Bone marrow (tissue), 2 donors: ENCODE results near the gene TUT7.
"Not testable (repeated sequence)": the region's sequence is repeated elsewhere in the genome, so short reads cannot be mapped to it uniquely, and the experiment has no call there.

ENCODE experiments used
- DNase-seq, 2 donors: peaks; one replicate each; lab custom pipeline; 2025; lab: John Stamatoyannopoulos, UW

The TUT7 gene

DNA sequence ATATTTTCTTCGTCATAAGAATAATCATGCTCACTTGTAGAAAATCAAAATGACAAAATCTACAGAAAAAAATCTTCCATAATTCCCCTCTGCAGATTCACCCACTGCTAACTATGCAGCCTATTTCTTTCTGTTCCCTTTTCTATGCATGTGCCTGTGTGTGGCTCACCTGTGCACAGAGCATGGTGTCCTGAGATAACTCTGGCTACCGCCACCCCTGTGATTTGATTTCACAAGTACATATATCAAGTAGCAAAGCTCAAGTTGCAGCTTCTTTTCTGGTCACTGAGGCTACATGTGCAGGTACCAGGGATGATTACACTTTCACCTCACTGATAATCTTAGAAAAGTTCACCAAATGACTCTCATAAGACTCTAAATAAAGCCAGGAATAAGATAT lies 53.5 kb downstream of the TUT7 start:
- no peak for DNase-seq

DNA sequence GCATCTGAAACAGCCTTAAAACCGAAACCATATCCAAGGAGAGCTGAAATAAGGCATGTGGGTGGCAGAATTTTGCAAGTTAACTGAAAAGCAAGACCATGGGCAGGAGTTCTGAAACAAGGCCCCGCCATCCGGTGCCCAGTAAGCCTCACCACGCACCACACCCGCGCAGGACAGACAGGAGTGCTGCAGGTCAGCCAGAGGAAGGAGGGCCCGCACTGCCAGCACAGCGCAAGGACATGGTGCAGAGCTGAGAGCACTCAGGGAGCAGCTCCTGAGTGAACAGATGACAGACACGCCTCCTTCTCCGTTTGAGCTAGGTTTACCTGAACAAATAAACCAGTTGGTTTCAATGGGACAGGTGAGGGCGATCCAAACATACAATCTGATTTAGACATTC lies 55.3 kb downstream of the TUT7 start:
- DNase-seq = no peak

DNA sequence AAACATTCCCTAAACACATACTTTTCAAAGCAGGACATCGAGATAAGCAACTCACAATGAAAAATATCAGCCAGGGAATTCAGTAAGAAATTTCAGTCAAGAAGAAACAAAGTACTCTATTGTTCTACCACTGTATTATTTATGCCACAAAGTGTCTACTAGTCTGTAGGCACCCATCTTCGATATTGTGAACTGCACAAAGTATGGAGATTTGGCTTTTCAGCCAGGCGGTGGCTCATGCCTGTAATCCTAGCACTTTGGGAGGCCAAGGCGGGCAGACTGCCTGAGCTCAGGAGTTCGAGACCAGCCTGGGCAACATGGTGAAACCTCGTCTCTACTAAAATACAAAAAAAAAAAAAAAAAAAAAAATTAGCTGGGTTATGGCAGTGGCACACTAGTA lies 63.9 kb downstream of the TUT7 start:
- not testable (repeated sequence) for DNase-seq

DNA sequence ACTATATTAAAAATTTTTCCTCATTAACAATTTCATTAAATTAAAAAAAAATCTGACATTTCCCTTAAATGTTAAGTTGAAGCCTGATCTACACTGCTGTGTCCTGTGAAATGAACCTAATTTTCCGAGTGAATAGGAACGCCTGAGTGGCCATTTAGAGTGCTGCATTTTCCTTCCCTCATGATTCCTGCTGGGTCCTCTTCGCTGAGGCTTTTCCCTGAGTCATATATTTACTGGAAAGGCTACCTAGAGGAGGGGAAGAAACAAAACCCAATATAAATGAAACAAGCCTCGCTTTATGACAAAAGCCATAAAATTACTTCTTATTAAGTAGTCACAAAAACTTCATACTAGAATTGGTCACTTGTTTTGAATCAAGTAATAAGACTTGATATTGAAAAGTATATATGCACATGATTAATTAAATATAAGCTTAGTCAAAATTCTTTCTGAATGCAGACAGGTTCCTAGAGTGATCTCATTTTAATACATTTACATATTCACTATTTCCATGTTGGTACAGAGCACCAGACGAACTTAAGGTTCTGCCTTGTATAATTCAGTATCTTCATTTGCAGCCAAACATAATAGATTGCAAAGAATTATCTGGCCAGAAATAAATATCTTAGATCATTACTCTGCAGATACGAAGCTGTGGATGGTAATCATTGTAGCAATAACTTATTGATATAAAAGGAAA lies 65.6 kb downstream of the TUT7 start:
- DNase-seq = no peak

DNA sequence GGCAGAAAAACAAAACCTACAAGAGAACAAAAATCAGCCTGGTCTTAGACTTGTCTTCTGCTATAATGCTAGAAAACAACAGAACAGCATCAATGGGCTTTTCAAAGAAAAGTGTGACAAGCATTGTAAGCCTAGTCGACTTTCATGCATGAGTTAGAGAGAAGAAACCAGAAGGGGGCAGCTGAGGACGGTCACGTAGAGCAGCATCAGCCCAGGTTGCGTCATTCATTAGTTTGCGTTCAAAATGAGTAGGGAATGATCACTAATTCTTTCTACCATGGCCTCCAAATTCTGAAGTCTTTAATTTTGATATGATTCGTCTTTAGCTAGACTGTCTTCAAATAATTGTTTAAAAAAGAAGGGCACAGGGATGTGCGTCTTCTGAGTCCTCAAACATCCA lies 67.2 kb downstream of the TUT7 start:
- no peak for DNase-seq

DNA sequence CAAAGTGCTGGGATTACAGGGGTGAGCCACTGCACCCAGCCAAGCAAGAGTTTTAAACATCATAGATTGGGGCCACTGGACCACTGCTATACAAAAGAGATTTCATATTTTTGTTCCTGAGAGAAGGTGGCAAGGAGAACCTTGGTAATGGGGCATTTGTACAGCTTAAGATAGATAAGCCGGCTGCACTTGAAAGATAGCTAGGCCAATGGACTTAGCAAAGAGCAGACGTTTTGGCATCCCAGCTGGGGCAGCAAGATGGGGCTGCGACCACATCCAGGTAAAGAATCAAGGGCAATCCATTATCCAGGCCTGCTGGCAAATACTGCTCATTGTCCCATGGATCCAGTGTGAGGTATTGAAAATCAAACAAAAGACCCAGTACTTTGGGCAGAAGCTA lies 67.9 kb downstream of the TUT7 start:
- no peak for DNase-seq

DNA sequence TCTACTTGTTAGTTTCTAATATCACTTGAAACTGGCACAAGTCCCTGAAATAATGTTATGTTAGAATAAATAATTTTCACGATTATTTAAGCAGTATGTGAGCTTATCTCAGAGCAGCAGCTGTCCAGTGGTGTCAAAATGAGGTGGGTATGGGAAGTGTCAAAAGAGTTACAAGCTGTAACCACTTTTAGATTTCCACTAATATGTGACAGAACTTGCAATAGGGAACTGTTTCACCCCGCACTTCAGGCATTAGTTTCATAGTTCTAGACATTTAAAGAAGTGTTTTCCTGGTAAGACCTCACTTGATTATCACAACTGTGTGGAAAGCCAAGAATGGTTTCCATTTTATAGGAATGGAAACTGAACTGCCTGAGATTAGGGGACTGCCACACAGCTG lies 68.9 kb downstream of the TUT7 start:
- DNase-seq = peak in 1 of 2 donors; percentile 5

DNA sequence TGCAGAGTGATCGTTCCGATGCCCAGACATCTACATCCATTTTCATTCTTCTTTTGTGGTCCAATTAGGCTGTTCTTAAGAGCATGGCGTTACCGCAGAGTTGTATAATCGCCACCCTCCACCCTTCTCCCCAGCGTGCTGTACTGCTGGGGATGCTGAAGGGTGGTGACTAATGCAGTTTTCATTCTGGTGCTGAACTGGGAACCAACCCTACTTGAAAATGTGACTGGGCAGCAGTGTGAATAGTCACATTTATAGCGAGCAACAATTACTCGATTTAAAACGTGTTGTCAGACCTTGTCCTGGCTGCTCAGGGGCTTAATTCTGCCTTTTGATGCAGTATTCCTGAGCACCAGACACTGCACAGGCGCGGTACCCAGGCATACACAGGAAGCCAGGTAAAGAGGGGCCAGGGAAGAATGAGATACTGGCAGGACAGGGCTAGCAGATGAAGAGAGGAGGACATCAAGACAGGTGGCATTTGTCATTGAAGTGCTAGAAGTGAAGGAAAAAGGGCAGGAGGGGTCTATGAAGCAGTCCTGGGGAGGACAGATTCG lies 71.2 kb downstream of the TUT7 start:
- peak in 1 of 2 donors; percentile 63 for DNase-seq

DNA sequence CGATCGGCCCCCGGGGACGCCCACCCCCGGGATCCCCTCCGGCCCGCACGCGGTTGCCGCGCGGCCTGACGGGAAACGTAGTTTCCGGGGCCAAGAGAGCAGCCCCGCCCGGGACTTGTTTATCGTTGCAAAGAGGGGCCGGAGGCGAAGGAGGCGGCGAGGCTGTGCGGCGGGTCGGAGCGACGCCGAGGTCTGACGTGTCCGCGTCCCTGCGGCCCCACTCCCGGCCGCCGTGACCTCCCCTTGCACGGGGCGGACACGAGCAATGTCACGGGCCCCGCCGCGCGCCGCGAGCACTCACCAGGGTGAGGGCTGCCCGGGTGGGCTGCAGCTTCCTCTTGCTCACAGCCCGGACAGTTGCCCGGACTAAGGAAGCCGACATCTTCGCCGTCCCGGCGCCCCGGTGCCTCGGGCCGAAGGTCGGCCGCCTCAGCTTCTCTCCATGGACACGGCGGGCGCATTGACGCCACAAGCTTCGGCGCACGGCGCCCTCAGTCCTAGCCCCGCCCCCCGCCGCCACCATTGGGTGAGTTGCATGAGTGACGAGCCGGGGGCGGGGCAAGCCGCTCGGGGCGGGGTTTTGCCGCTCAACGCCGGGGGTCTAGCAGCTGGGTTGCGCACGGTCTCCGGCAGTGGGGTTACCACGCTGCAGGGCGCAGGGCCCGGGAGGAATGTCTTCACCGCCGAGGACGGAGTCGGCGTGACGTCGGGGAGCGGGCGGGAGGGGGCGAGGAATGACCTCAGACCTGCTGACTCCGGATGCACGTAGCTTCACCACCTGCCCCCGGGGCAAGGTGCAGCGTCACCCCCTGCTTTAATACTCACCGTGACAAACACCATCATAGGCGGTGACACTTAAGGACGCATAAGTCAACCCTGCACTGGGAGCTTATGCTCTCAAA lies 71.9 kb downstream of the TUT7 start, which contains the start of gene ISCA1:
Gene ISCA1 (minus strand): TSS at position 462 of the 902 bp plus-strand sequence. CDS start 80 bp downstream, at position 382.
- peak; percentile 75 to 79 for DNase-seq

DNA sequence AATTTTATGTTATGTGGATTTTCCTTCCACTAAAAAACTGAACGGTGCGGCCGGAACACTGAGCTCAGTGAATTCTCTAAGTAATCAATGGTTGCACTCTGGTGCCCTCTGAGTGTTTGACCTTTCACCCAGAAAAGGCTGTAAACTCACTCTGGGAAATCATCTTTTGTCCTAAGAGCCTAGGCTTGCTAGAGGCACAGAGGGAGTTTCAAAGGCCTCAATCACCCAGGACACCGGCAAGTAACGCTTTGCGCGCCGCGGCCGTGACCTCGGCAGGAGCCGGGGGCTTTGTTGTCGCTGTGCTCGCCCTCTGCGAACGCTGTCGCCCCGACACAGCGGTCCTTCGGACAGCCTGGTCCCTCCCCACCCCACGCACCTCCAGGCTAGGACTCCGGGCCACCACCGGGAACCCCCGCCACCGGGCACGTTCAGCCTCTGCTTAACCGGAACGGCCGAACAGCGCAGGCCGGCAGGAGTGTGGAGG lies 72.6 kb downstream of the TUT7 start:
- no peak for DNase-seq

DNA sequence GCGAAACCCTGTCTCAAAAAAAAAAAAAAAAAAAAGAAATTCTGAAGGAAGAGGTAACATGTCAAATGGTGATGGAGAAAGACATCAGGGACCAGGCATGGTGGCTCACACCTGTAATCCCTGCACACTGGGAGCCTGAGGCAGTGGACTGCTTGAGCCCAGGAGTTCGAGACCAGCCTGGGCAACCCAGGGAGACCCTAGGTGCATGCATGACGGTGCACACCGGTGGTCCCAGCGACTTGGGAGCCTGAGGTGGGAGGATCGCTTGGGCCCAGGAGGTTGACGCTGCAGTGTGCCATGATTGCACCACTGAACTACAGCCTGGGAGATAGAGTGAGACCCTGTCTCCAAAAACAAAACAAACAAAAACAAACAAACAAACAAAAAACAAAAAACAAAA lies 73.6 kb downstream of the TUT7 start:
- DNase-seq = no peak

DNA sequence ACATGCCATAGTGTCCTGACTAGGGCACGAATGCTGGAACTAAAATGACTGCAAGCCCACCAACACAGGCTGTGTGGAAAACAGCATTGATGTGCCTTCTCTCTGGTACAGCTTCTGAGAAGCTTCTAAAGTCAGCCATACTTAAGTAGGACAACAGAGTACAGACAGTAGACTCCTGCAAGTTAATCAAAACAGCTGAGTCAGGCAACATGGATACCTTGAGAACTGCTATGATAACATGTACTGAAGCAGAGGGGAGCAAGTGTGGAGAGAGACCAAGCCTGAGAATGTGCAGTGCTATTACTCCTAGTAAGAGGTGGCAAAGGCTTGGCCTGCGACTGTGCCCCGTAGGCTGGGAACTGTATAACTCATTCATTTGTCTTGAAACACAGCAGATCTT lies 74.4 kb downstream of the TUT7 start:
- no peak for DNase-seq

DNA sequence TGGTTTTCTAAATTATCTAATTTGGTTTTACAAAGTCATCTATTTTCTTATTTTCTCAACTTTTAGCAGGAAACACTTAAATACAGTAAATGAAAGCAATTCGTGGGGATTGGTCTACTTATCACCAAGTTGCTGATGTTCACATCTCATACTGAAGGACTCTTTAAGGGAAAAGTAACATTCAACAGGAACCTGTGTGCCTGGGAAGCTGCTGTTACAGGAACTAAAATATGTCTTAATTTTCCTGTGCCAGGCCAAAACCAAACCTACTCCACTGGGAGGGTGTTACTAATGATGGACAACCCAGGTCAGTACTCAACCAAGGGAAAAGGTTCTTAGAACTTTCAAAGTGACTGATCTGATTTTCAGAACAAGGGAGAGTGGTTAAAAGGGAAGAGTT lies 77.1 kb downstream of the TUT7 start:
- DNase-seq = no peak

DNA sequence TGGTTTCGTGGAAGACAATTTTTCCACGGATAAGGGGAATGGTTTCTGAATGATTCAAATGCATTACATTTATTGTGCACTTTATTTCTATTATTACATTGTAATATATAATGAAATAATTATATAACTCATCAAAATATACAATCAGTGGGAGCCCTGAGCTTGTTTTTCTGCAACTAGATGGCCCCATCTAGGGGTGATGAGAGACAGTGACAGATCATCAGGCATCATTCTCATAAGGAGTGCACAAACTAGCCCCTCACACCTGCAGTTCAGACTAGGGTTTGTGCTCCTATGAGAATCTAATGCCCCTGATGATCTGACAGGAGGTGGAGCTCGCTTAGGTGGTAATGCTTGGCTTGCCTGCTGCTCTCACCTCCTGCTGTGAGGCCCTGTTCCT lies 78.2 kb downstream of the TUT7 start:
- DNase-seq = no peak

DNA sequence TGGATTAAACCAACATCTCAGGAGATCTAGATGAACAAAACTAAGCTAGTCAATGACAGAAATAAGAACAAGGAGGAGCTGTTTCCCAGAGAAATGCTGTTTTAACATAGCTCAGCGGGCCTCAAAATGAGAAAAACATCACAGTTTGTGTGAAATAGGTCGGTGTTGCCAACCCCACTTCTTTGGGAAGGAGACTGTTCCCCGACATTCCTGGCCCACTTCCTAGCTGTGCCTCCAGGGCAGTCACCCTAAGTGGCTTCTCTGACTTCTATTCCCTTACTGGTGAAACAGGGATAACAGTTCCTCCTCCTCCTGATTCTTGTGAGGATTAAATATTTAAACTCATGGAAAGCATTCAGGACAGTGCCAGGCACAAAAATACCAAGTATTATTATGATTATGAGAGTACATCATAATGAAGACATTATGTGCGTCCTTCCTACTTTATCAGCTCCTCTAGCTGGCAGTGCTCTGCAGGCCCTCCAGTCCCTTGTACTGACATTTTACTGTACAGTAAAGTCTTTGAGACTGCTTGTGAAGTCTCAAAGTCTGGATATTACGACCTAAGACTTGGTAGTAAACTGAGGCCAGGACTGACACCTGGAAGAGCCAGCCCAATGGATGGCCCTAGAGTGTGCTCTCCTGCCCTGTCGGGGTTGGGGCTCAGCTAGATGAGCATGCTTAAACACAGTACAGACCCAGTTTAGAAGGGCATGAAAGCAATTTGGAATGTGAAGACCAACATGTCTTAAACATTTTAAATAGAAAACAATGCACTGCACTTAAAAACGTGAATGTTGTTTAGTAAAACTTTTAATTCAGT lies 79.2 kb downstream of the TUT7 start:
- no peak for DNase-seq

DNA sequence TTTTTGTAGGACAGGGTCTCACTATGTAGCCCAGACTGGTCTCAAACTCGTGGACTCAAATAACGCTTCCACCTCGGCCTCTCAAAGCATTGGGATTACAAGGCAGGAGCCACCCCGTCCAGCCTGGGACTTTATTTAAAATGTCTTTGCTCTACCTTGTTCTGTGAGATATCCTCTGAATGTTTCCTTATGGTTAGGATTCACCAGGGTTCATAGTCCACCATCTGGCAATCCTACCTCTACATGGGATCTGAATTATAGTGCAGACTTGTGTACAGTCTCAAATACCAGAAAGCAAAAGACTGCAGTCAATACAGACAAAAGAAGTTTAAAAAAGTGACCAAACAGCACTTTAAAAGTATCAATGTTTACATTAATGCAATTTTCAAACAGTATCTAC lies 82.0 kb downstream of the TUT7 start:
- DNase-seq = no peak

DNA sequence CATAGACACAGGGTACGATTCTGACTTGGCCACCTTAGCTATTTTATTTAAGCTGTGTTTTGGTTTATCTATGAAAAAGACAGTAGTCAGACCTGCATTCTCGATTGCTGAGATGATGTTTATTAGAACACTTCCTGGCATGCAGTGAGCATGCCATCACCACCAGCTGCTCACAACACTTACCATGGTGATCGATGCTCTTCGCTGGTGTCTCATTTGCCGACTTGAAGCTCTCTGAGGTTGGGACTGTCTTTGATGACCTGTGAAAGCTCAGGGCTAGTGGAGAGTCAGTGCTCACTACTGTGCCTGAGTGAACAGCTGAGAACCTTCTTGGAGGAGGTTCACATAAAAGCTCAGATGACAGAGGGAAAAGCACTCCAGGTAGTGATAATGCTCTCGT lies 90.3 kb downstream of the TUT7 start:
- DNase-seq = no peak

DNA sequence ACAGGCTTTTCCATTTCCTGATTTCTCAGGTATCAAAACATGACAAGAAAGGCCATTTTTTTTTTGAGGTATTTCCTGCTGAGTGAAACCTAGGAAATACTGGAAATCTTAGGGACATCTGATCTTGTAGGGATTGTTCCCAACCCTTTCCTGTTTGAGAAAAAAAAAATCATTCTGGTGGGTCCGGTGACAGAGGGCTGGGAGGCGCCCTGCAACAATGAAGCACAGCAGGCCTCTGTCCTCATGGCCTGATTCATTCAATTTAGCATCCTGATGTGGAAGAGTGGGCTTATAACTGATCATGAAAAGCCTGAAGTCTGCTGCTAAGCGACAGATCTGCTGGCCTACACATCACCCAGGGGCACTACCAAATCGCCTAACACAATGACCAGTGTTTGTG lies 91.7 kb downstream of the TUT7 start:
- DNase-seq = no peak

DNA sequence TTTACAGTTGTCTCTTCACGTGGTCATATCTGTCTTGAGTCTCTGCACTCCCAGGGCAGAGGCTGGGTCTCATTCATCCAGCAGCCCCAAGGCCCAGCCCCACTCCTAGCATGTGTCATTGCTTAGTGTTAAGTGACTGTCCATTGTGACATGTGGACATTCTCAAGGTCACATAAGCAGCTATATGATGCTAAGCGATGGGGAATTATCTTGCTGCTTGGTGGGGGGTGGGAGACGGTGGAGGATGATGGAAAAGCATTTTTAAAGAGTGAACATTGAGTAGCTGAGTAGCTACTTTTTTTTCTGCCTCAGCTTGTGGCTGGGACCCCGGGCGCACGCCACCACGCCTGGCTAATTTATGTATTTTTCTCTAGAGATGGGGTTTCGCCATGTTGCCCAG lies 94.7 kb downstream of the TUT7 start, which contains the start of gene C9orf153:
Gene C9orf153 (minus strand): TSS at position 101 of the 400 bp plus-strand sequence. CDS start 30,054 bp downstream, outside the sequence.
- no peak for DNase-seq

DNA sequence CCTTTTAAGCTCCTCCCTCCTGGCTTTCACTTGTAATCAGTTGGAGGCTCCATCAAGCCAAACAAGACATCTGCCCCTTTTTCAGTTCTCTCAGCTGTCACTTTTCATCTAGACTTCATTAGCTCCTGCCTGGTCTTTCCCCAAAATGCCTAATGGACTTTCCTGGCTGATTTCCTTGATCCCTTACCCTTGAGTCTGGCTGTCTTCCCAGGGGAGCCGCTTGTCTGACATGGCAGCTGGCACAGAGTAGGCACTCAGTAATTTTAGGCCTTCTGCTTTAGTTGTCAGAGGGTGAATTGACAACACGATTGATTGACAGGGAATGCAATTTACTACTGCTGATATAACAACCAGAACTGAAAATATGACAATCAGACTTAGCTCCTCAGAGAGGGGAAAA lies 96.8 kb downstream of the TUT7 start:
- no peak for DNase-seq

DNA sequence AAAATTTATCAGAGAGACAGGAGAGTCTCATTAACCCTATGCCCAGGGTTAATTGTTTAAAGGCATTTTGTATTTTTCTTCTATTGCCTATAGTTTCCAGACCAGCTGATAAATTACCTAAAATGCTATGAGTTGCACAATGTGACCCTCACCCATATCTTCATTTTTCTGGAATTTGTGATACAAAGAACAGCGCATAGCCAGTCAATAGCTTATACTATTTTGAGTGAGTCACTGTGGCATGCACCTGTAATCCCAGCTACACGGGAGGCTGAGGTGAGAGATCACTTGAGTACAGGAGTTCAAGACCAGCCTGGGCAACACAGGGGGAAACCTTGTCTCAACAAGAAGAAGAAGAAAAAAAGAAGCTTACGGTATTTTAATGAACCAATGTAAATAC lies 97.6 kb downstream of the TUT7 start:
- DNase-seq = no peak

DNA sequence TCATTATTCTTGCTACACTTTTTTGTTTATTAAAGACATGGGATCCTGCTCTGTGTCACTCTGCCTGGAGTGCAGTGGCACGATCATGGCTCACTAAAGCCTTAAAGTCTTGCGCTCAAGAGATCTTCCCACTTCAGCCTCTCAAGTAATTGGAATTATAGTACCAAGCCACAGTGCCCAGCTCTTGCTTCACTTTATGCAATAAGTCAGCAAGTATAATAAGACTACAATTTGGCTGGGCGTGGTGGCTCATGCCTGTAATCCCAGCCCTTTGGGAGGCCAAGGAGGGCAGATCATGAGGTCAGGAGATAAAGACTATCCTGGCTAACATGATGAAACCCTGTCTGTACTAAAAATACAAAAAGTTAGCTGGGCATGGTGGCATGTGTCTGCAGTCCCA lies 100.6 kb downstream of the TUT7 start:
- DNase-seq = no peak
